OCI-LY7 (cell line): ENCODE measurements around the gene MACO1.

Experiments used
- CTCF ChIP-seq: fragments of 200-600 bp; sonication (generic); conservative IDR thresholded peaks from 2 replicates; pipeline ENCODE4 v1.5.1; 2014; ENCODE audit warnings: mild to moderate bottlenecking, antibody characterized with exemption, low read length, moderate library complexity, mixed read lengths
- EZH2phosphoT487 ChIP-seq: fragments of 200-600 bp; sonication (generic); IDR thresholded peaks from 2 replicates; pipeline ENCODE4 v1.6.1; 2018; ENCODE audit warnings: low read depth, borderline replicate concordance, mild to moderate bottlenecking, mixed run types, antibody characterized with exemption, low read length, moderate library complexity, mixed read lengths

- TF ChIP-seq CTCF = no peak
- no peak for TF ChIP-seq EZH2phosphoT487
These were observed 1.4 kb downstream of the MACO1 start for GRCh38 chr1:25431955-25432719.
